Measurements from ENCODE around the gene IQSEC3.
"Not testable (repeated sequence)": the region's sequence is repeated elsewhere in the genome, so short reads cannot be mapped to it uniquely, and the experiment has no call there.

The IQSEC3 gene

DNA sequence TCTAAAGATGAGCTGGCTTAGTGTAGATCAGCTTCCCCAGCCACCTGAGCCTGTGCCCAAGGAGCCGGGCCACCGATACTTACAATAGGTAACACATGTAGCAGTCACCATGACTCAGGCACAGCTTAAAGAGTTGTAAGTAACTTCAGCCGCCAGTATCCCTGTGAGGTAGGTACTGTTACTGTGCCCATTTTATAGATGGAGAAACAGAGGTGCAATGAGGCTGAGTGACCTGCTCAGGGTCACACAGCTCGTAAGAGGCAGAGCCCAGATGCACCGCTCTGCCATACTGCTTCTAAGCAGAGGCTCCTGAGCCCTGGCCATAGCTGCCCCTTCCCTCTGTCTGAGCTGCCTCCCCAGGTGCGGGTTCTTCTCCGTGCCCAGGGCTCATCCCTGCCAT, 58.5 kb downstream of the IQSEC3 start:
- TF ChIP-seq, protein P1, sequence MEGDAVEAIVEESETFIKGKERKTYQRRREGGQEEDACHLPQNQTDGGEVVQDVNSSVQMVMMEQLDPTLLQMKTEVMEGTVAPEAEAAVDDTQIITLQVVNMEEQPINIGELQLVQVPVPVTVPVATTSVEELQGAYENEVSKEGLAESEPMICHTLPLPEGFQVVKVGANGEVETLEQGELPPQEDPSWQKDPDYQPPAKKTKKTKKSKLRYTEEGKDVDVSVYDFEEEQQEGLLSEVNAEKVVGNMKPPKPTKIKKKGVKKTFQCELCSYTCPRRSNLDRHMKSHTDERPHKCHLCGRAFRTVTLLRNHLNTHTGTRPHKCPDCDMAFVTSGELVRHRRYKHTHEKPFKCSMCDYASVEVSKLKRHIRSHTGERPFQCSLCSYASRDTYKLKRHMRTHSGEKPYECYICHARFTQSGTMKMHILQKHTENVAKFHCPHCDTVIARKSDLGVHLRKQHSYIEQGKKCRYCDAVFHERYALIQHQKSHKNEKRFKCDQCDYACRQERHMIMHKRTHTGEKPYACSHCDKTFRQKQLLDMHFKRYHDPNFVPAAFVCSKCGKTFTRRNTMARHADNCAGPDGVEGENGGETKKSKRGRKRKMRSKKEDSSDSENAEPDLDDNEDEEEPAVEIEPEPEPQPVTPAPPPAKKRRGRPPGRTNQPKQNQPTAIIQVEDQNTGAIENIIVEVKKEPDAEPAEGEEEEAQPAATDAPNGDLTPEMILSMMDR (conservative IDR thresholded peaks at IDR 0.05; ENCODE audit: low read depth, low read length) = no peak
- DNase-seq (ENCODE audit: low read depth) = no peak
- H3K4me3 ChIP-seq (ENCODE audit: low read length) = no peak overlapping the region

DNA sequence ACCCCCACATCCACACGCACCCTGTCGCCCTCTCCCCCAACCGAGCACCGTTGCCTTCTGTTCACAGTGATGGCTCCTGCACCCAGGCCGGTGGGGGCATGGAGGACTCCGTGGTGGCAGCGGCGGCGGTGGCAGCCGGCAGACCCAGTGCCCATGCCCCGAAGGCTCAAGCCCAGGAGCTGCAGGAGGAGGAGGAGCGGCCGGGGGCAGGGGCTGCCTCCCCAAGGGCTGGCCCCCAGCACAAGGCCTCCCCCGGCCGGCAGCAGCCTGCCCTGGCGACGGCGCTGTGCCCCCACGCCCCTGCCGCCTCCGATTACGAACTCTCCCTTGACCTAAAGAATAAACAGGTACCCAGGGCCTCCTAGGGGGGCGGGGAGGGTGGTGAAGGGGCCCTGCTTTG, 59.0 kb downstream of the IQSEC3 start:
- TF ChIP-seq, protein P1 (conservative IDR thresholded peaks at IDR 0.05; ENCODE audit: low read depth, low read length) = no peak
- H3K4me3 ChIP-seq (ENCODE audit: low read length) = no peak overlapping the region
- no peak for DNase-seq (ENCODE audit: low read depth)

DNA sequence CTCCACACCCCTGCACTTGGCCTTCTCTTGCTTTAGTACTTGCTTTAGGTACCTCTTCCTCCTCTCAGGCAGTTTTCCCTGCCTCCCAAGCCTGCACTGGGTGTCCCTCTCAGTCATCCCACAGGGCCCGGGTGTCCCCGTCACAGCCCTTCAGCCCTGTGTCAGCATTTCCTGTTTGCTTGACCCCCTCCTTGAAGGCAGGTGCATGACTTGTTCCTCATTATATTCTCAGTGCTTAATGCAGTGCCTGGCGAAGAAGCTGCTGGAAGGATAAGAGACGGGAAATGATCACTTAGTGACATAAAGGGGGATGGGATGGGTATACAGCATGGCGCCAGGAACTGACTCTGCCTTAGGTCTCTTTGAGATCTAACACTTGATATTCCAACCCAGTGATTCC, 61.5 kb downstream of the IQSEC3 start:
- DNase-seq (ENCODE audit: low read depth) = no peak
- TF ChIP-seq, protein P1 (conservative IDR thresholded peaks at IDR 0.05; ENCODE audit: low read depth, low read length) = no peak
- no peak overlapping the region for H3K4me3 ChIP-seq (ENCODE audit: low read length)

DNA sequence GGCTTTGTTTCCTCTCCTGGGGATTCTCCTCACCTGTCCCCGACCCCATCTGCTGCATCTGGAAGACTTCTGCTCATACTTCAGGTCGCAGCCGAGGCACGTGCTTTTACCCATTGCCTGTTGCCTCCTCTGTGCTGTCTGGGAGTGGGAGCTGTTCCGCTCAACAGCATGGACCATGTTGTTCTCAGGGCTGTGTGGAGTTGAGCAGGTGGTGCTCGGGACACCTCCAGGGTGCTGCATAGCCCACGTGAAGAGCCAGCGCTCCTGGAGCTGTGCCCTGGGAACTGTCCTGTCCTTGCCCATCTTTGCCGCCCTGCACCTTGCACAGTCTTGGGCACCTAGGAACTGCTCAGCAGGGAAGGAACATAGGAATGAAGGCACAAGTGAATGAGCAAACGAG, 62.4 kb downstream of the IQSEC3 start:
- DNase-seq (ENCODE audit: low read depth) = no peak
- H3K4me3 ChIP-seq (ENCODE audit: low read length) = no peak overlapping the region
- TF ChIP-seq, protein P1 (conservative IDR thresholded peaks at IDR 0.05; ENCODE audit: low read depth, low read length) = no peak

DNA sequence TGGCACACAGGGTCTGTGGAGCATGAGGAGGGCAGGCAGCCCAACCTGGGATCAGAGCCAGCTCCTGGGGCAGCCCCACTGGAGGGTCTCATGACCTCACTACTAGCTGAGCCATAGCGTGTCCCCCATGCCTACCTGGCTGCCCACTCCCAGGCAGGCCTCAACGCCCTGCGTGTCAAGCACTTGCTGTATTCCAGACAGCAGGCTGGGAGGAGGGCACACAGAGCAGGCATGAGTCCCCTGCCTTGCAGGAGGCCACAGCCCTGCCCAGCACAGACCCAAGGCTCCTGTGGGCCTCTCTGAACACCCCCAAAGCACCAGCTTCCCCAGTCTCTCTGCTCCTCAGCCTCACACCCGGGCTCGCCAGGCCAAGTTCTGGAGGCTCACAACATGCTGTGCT, 64.0 kb downstream of the IQSEC3 start:
- DNase-seq (ENCODE audit: low read depth) = no peak
- TF ChIP-seq, protein P1 (conservative IDR thresholded peaks at IDR 0.05; ENCODE audit: low read depth, low read length) = no peak
- H3K4me3 ChIP-seq (ENCODE audit: low read length) = no peak overlapping the region

DNA sequence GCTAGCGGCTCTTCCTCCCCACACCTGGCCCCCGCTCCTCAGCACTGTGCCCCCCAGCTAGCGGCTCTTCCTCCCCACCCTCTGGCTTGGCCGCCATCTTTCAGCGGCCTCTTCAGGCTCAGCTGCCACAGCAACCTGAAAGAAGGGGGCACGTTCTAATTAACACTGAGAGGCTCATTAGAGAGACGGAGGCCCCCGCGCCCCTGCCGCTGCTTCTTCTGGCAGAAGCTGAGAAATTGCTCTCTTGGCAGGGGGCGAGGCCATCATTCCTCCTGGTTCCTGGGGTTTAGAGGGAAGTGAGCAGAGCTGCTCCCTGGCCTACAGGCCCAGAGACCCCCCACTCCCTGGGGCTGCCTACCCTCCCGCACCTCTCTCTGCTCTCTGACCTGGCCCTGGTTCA, 64.4 kb downstream of the IQSEC3 start:
- TF ChIP-seq, protein P1 (conservative IDR thresholded peaks at IDR 0.05; ENCODE audit: low read depth, low read length) = no peak
- no peak overlapping the region for H3K4me3 ChIP-seq (ENCODE audit: low read length)
- DNase-seq (ENCODE audit: low read depth) = no peak

DNA sequence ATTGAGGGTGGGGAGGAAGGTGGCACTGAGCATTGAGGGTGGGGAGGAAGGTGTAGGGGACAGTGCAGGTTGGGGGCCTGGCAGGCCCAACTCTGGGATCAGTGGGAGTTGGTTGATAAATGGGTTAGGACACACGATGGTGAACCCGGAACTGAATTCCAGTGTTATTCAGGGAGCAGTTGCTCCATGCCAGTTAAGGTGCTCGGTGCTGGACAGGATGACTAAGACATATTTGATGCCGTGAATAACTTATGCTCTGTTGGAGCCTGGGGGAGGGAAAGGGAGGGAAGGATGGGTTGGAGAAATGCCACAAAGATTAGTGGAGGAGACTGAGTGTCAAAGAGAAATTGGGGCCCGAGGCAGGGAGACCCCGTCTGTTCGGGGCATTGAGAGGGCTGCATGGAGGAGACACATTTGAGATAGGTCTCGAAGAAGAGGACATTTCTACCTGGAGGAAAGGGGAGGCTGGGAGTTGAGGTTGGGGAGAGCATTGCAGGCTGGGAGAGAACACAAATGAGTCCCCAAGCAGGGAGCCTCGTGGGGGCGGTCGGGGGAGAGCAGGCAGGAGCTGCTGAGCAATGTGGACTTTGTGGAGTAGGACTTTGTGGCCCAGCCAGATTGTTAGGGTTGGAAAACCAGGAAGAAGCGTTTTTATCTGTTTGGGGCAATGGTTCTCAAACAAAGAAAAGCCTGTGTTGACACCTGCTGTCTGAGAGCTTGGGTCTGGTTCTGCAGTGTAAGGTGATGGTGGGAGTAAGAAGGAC, 65.3 kb downstream of the IQSEC3 start:
- TF ChIP-seq, protein P1 (conservative IDR thresholded peaks at IDR 0.05; ENCODE audit: low read depth, low read length) = no peak
- no peak for DNase-seq (ENCODE audit: low read depth)
- H3K4me3 ChIP-seq (ENCODE audit: low read length) = no peak overlapping the region

DNA sequence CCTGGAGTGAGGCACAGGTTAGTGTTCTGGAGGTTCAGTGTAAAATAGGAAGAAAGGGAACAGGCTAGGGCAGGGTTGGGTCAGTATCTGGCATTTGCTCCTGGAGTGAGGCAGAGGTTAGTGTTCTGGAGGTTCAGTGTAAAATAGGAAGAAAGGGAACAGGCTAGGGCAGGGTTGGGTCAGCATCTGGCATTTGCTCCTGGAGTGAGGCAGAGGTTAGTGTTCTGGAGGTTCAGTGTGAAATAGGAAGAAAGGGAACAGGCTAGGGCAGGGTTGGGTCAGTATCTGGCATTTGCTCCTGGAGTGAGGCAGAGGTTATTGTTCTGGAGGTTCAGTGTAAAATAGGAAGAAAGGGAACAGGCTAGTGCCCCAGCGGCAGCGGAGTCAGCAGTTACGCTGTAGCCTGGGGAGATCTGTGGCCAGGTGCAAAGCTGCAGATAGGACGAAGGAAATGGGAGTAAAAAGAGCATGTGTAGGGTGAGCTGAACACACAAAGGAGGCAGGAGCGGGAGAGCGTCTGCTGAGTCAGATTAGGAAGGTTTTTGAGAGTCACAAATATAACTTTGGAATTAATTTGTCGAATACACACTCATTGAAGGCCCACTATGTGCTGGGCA, 67.2 kb downstream of the IQSEC3 start:
- DNase-seq (ENCODE audit: low read depth); H3K4me3 ChIP-seq (ENCODE audit: low read length): not testable (repeated sequence)

Measured in retinal pigment epithelial cell (primary cell).